ENCODE results near the gene IQSEC1. TPM values are rescaled to one million over a fixed set of nuclear protein-coding genes. Genes with fewer than 3 reads are reported as not detected.

The IQSEC1 gene
- total RNA-seq, 4 donors from 2014 or later: 13.7 to 59.4 (median 35.5) TPM

DNA sequence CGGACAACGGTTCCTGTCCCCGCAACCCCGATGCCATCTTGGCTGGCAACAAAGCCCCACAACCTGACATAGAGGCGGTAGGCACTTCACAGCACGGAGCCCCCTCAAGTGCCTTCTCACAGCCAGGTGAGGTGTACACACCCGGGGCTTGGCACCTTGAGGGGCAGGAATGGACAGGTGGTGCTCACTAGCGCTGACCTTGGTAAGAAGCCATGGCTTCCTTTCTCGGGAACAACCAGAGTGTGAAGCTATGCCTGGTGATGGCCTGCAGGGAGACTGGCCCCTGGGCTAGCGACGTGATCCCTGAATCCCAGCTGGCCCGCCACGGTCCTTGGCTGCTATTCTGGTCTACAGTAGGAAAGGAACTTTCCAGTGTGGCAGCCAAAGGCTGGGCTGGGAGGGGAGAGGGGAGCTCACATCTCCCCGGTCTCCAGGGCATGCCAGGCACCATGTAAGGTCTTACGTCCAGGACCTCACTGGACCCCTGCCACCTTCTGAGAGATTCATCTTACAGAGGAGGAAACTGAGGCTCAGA is 161.3 kb downstream of the IQSEC1 start:
- H3K4me1 ChIP-seq: no peaks in the 10 kb centered on the region
- no peak for TF ChIP-seq POLR2A (IDR thresholded peaks at IDR 0.05)
- TF ChIP-seq, protein P1, sequence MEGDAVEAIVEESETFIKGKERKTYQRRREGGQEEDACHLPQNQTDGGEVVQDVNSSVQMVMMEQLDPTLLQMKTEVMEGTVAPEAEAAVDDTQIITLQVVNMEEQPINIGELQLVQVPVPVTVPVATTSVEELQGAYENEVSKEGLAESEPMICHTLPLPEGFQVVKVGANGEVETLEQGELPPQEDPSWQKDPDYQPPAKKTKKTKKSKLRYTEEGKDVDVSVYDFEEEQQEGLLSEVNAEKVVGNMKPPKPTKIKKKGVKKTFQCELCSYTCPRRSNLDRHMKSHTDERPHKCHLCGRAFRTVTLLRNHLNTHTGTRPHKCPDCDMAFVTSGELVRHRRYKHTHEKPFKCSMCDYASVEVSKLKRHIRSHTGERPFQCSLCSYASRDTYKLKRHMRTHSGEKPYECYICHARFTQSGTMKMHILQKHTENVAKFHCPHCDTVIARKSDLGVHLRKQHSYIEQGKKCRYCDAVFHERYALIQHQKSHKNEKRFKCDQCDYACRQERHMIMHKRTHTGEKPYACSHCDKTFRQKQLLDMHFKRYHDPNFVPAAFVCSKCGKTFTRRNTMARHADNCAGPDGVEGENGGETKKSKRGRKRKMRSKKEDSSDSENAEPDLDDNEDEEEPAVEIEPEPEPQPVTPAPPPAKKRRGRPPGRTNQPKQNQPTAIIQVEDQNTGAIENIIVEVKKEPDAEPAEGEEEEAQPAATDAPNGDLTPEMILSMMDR (IDR thresholded peaks at IDR 0.05): no peak
- no peak overlapping the region for H3K4me3 ChIP-seq
- DNase-seq: no peak
- H3K9me3 ChIP-seq: no peaks in the 10 kb centered on the region
- peaks cover 0 to 54% (median 0%) of the 10 kb centered on the region in 3 donors for H3K36me3 ChIP-seq
- no peak overlapping the region for H3K27ac ChIP-seq
- no peaks in the 10 kb centered on the region for H3K27me3 ChIP-seq

DNA sequence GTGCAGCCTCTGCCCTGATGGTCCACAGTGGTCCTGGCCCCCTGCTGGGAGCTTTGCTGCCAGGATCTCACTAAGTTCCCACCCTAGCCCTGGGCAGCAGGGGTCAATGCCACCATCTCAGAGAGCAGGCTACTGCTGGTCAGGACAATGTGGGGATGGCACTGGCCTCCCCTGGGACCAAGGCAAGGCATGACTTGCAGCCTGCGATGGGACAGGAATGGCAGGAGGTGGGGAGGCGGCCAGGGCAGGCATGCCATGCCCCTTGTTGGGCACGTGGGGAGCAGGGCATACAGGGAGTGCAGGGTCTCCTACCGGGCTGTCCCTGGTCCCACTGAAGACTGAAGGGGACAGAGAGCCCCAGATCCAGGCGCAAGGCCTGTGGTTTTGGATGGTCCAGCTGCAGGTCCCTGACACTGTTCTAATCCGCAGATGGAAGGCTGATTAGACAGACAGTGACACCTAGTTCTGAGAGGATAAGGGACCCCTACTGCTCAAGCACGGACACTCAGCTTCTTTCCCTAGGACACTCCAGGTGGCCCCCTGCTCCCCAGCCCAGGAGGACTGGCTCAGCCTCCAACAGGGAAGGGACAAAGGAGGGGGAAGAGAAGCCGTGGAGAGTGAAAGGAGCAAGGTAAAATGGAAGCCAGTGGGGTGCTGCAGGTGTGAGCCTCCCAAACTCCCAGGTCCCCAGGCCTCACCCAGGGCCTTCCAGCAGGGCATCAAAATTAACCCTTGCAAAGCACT is 162.7 kb downstream of the IQSEC1 start:
- H3K4me1 ChIP-seq: no peaks in the 10 kb centered on the region
- no peak for TF ChIP-seq POLR2A (IDR thresholded peaks at IDR 0.05)
- TF ChIP-seq, protein P1 (IDR thresholded peaks at IDR 0.05): no peak
- H3K36me3 ChIP-seq: peaks cover 0 to 66% (median 0%) of the 10 kb centered on the region in 3 donors
- no peak for DNase-seq
- H3K4me3 ChIP-seq: no peak overlapping the region
- no peak overlapping the region for H3K27ac ChIP-seq
- no peaks in the 10 kb centered on the region for H3K9me3 ChIP-seq
- H3K27me3 ChIP-seq: no peaks in the 10 kb centered on the region

DNA sequence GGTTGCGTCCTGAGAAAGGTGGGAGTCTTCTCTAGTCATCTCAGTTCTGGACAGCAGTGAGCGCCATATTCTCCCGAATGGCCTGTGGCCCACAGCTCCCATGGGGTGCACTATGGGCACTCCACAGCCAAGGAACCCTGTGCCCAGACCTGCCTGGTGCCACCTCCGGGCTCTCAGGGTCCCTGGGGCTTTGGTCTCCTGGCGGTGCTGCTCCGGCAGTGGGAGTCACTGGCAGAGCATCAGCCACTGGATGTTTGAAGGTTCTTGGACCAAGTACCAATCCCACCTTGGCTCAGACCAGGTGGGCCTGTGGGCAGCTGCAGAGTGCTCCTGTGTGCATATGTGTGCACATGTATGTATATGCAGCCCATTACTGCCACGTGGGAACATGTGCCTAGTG is 163.5 kb downstream of the IQSEC1 start:
- no peak for DNase-seq
- H3K27me3 ChIP-seq: no peaks in the 10 kb centered on the region
- TF ChIP-seq POLR2A (IDR thresholded peaks at IDR 0.05): no peak
- TF ChIP-seq, protein P1 (IDR thresholded peaks at IDR 0.05): no peak
- no peak overlapping the region for H3K4me3 ChIP-seq
- no peaks in the 10 kb centered on the region for H3K9me3 ChIP-seq
- H3K4me1 ChIP-seq: no peaks in the 10 kb centered on the region
- H3K27ac ChIP-seq: no peak overlapping the region
- H3K36me3 ChIP-seq: peaks cover 0 to 74% (median 0%) of the 10 kb centered on the region in 3 donors

DNA sequence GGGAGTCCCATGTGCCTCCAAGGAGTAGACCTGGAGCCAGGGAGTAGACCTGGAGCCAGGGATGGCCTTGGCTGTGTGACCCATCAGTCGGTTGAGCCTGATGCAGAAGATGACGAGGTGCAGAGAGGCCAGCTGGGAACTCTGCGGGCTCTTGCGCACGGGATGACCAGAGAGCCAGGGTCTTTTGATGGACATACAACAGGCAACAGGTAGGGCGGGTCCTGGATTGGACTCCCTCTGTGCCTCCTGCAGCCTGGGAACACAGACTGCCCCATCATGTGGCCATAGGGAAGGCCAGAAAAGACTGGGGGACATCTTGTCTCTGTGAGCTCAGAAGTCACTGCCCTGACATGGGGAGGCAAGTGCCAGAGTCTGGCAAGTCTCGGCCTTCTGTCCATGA is 164.4 kb downstream of the IQSEC1 start:
- Histone ChIP-seq H3K4me3 (no peak overlapping the region), H3K27ac (no peak overlapping the region), H3K9me3 (no peaks in the 10 kb centered on the region), H3K27me3 (no peaks in the 10 kb centered on the region), H3K4me1 (no peaks in the 10 kb centered on the region), H3K36me3 (peaks cover 0 to 74% (median 0%) of the 10 kb centered on the region in 3 donors)
- TF ChIP-seq, protein P1 (IDR thresholded peaks at IDR 0.05): no peak
- no peak for TF ChIP-seq POLR2A (IDR thresholded peaks at IDR 0.05)
- DNase-seq: no peak

DNA sequence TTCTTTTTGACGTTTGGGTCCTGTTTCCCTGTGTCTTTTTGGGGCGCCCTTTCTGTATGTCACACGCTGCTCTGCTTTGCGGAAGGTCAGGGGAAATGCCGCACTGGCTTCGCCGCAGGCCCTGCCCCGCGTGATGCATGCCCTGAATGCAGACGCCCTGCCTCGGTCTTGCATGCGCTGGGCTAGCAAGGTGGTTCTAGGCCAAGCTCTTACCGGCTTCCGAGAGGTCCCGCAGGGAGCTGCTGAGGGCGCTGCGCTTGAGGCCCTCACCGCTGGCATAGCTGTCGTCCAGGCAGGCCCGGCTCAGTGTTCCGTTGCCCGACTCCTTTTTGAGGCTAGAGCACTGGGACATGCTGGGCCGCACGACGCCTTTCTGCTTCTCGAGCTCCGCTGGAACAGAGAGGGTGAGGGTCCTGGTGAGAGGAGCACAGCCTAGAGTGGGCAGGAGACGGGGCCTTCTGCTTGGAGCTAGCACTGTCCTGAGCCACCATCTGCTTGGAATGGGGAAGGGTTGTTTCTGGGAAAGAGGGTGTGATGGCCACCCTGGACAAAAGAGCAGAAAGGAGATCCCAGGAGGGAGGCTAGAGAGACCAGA is 165.0 kb downstream of the IQSEC1 start:
- Histone ChIP-seq H3K27ac (no peak overlapping the region), H3K27me3 (no peaks in the 10 kb centered on the region), H3K4me1 (no peaks in the 10 kb centered on the region), H3K9me3 (no peaks in the 10 kb centered on the region), H3K36me3 (peaks cover 0 to 69% (median 0%) of the 10 kb centered on the region in 3 donors), H3K4me3 (no peak overlapping the region)
- TF ChIP-seq, protein P1 (IDR thresholded peaks at IDR 0.05): no peak
- no peak for TF ChIP-seq POLR2A (IDR thresholded peaks at IDR 0.05)
- no peak for DNase-seq

Measured in Peyer's patch (tissue), 4 donors.